HG02571 (cell line): ENCODE measurements around the gene ELAVL1.
"Not testable (repeated sequence)": the region's sequence is repeated elsewhere in the genome, so short reads cannot be mapped to it uniquely, and the experiment has no call there.

ENCODE experiments used
- ATAC-seq: cut with Tn5 transposase; IDR thresholded peaks from one replicate; pipeline ENCODE4 v1.9.1; 2021; ENCODE audit warnings: mild to moderate bottlenecking, moderate library complexity; ENCODE audit not compliant: unreplicated experiment

ELAVL1 gene

GRCh38 chr19:8005534-8006256 lies at the start of gene ELAVL1:
ELAVL1 (minus strand) TSS chr19:8005641; CDS start chr19:7991815, 13,826 bp downstream.
- ATAC-seq, result peak; percentile 66

GRCh38 chr19:8054169-8054568 lies 48.7 kb upstream of the ELAVL1 start:
- ATAC-seq, result no peak

- ATAC-seq, result no peak
These were observed 47.0 kb upstream of the ELAVL1 start, which contains the start of gene CCL25 for GRCh38 chr19:8052464-8052859. CCL25 (plus strand) TSS chr19:8052760; CDS start chr19:8053050, 290 bp downstream.

GRCh38 chr19:8050274-8051096 lies 45.0 kb upstream of the ELAVL1 start:
- peak; percentile 68 for ATAC-seq

- no peak for ATAC-seq
These were observed 41.2 kb upstream of the ELAVL1 start for GRCh38 chr19:8046569-8047165.

- no peak for ATAC-seq
These were observed 40.6 kb upstream of the ELAVL1 start for GRCh38 chr19:8045872-8046568.

- ATAC-seq, result no peak
These were observed 38.6 kb upstream of the ELAVL1 start for GRCh38 chr19:8044018-8044417.

- no peak for ATAC-seq
These were observed 37.5 kb upstream of the ELAVL1 start for GRCh38 chr19:8042900-8043299.

- ATAC-seq, result no peak
These were observed 36.1 kb upstream of the ELAVL1 start for GRCh38 chr19:8041531-8041931.

- no peak for ATAC-seq
These were observed 33.8 kb upstream of the ELAVL1 start for GRCh38 chr19:8039231-8039630.

- ATAC-seq, result no peak
These were observed 33.4 kb upstream of the ELAVL1 start for GRCh38 chr19:8038815-8039214.

GRCh38 chr19:8036434-8037099 lies 31.1 kb upstream of the ELAVL1 start:
- ATAC-seq, result no peak

- no peak for ATAC-seq
These were observed 28.7 kb upstream of the ELAVL1 start for GRCh38 chr19:8034178-8034525.

- not testable (repeated sequence) for ATAC-seq
These were observed 28.1 kb upstream of the ELAVL1 start for GRCh38 chr19:8033287-8034177.

- ATAC-seq, result no peak
These were observed 25.5 kb upstream of the ELAVL1 start for GRCh38 chr19:8030960-8031359.

- ATAC-seq, result no peak
These were observed 23.6 kb upstream of the ELAVL1 start for GRCh38 chr19:8028951-8029491.

- no peak for ATAC-seq
These were observed 19.9 kb upstream of the ELAVL1 start for GRCh38 chr19:8025316-8025715.

GRCh38 chr19:8024256-8024655 lies 18.8 kb upstream of the ELAVL1 start:
- not testable (repeated sequence) for ATAC-seq

GRCh38 chr19:8023371-8023770 lies 17.9 kb upstream of the ELAVL1 start:
- no peak for ATAC-seq
